Neural cell (in vitro differentiated cells): Measurements from ENCODE around the gene ADAMTSL4. TPM values are rescaled to one million over a fixed set of nuclear protein-coding genes. Genes with fewer than 3 reads are reported as not detected.

Source experiments
- H2AFZ ChIP-seq: fragments of 200-600, 300-800 bp; sonication (generic), shearing (Covaris generic); 2 replicates; pipeline ENCODE4 v1.6.0; 2014; ENCODE audit warnings: low read depth, mild to moderate bottlenecking, antibody characterized with exemption, low read length, moderate library complexity
- H3F3A ChIP-seq: fragments of 200-600 bp; shearing (Covaris generic); 2 replicates; pipeline ENCODE4 v1.6.1; 2016; ENCODE audit warnings: mild to moderate bottlenecking, moderate library complexity, mixed read lengths, antibody characterized with exemption, low read length; ENCODE audit not compliant: insufficient read depth, poor library complexity, severe bottlenecking
- H3K27ac ChIP-seq: fragments of 200-600, 300-800 bp; sonication (generic), shearing (Covaris generic); 2 replicates; pipeline ENCODE4 v1.5.1; 2014; ENCODE audit warnings: mild to moderate bottlenecking, low read length, moderate library complexity
- H3K27me3 ChIP-seq: fragments of 300-800, 200-600 bp; sonication (generic), shearing (Covaris generic); 2 replicates; pipeline ENCODE4 v1.6.0; 2014; ENCODE audit warnings: mild to moderate bottlenecking, low read depth, low read length, moderate library complexity; ENCODE audit not compliant: insufficient read depth
- H3K36me3 ChIP-seq: fragments of 300-800, 200-600 bp; sonication (generic), shearing (Covaris generic); 2 replicates; pipeline ENCODE4 v1.5.1; 2014; ENCODE audit warnings: mild to moderate bottlenecking, antibody characterized with exemption, low read length, moderate library complexity; ENCODE audit not compliant: insufficient read depth
- H3K4me2 ChIP-seq: fragments of 300-800, 200-600 bp; sonication (generic), shearing (Covaris generic); 2 replicates; pipeline ENCODE4 v1.6.0; 2014; ENCODE audit warnings: mild to moderate bottlenecking, low read length
- H3K4me3 ChIP-seq: fragments of 300-800, 200-600 bp; sonication (generic), shearing (Covaris generic); 2 replicates; pipeline ENCODE4 v1.5.1; 2014; ENCODE audit warnings: mild to moderate bottlenecking, low read length, moderate library complexity
- H3K79me2 ChIP-seq: fragments of 200-600 bp; shearing (Covaris generic); replicated peaks from 2 replicates; pipeline ENCODE4 v1.6.0; 2014; ENCODE audit warnings: mild to moderate bottlenecking, low read length, moderate library complexity; ENCODE audit not compliant: insufficient read depth
- H3K9ac ChIP-seq: fragments of 300-800, 200-600 bp; sonication (generic), shearing (Covaris generic); 2 replicates; pipeline ENCODE4 v1.6.1; 2016; ENCODE audit warnings: mild to moderate bottlenecking, low read length, mixed read lengths
- H3K9me2 ChIP-seq: fragments of 200-600 bp; shearing (Covaris generic); 2 replicates; pipeline ENCODE4 v1.6.1; 2016; ENCODE audit warnings: mild to moderate bottlenecking, low read length, mixed read lengths; ENCODE audit not compliant: insufficient read depth
- H3K9me3 ChIP-seq: fragments of 200-600, 300-800 bp; sonication (generic), shearing (Covaris generic); 2 replicates; pipeline ENCODE4 v1.6.1; 2016; ENCODE audit warnings: mild to moderate bottlenecking, mixed run types, low read length, moderate library complexity, mixed read lengths
- H4K20me1 ChIP-seq: fragments of 200-600 bp; shearing (Covaris generic); 2 replicates; pipeline ENCODE4 v1.6.1; 2016; ENCODE audit warnings: mild to moderate bottlenecking, mixed run types; ENCODE audit not compliant: insufficient read depth
- CTCF ChIP-seq: fragments of 450-650 bp; IDR thresholded peaks from 2 replicates; pipeline ENCODE4 v1.5.1; 2014; ENCODE audit warnings: antibody characterized with exemption, mild to moderate bottlenecking, moderate library complexity; ENCODE audit not compliant: poor library complexity, severe bottlenecking
- EP300 ChIP-seq: fragments of 450-650 bp; conservative IDR thresholded peaks from 2 replicates; pipeline ENCODE4 v1.6.1; 2014; ENCODE audit warnings: antibody characterized with exemption, mild to moderate bottlenecking, moderate library complexity; ENCODE audit not compliant: poor library complexity, severe bottlenecking
- EZH2 ChIP-seq: fragments of 200-600, 300-800 bp; shearing (Covaris generic), sonication (generic); IDR thresholded peaks from 2 replicates; pipeline ENCODE4 v1.6.1; 2014; ENCODE audit warnings: antibody characterized with exemption, low read length, borderline replicate concordance, mild to moderate bottlenecking; ENCODE audit not compliant: insufficient read depth, poor library complexity, severe bottlenecking
- MXI1 ChIP-seq: fragments of 450-650 bp; conservative IDR thresholded peaks from 2 replicates; pipeline ENCODE4 v1.6.1; 2014; ENCODE audit warnings: antibody characterized with exemption, mild to moderate bottlenecking; ENCODE audit not compliant: poor library complexity, severe bottlenecking
- POLR2AphosphoS5 ChIP-seq: IDR thresholded peaks from 2 replicates; pipeline ENCODE4 v1.6.1; 2012
- RAD21 ChIP-seq: fragments of 450-650 bp; conservative IDR thresholded peaks from 2 replicates; pipeline ENCODE4 v1.6.1; 2014; ENCODE audit warnings: antibody characterized with exemption, mild to moderate bottlenecking, moderate library complexity
- REST ChIP-seq: IDR thresholded peaks from 2 replicates; pipeline ENCODE4 v1.6.1; 2012; ENCODE audit warnings: borderline replicate concordance
- SMC3 ChIP-seq: fragments of 450-650 bp; conservative IDR thresholded peaks from 2 replicates; pipeline ENCODE4 v1.6.1; 2014; ENCODE audit warnings: antibody characterized with exemption, mild to moderate bottlenecking, moderate library complexity; ENCODE audit not compliant: poor library complexity
- TAF1 ChIP-seq: IDR thresholded peaks from 2 replicates; pipeline ENCODE4 v1.6.1; 2012; ENCODE audit warnings: low read depth
- polyA plus RNA-seq: library from polyadenylated mRNA; depleted of rRNA; stranded (reverse); fragments of >200 nt; gene quantifications from 2 replicates; pipeline ENCODE4 v1.2.3, GENCODE V29; 2014

The ADAMTSL4 gene
- polyA plus RNA-seq, 1 donor from 2014 or later, result not detected

GRCh38 chr1:150528196-150528595 is 21.0 kb upstream of the ADAMTSL4 start:
- Histone ChIP-seq H3K9me2 (no peaks in the 10 kb centered on the region), H2AFZ (no peak overlapping the region), H3K79me2 (no peaks in the 10 kb centered on the region), H3K4me2 (no peak overlapping the region), H3K27me3 (no peaks in the 10 kb centered on the region), H3K4me3 (no peak overlapping the region), H3K36me3 (no peaks in the 10 kb centered on the region), H3K27ac (no peak overlapping the region), H3K9me3 (no peaks in the 10 kb centered on the region), H4K20me1 (no peaks in the 10 kb centered on the region), H3F3A (no peaks in the 10 kb centered on the region), H3K9ac (no peak overlapping the region)
- TF ChIP-seq REST (no peak), CTCF (no peak), MXI1 (no peak), POLR2AphosphoS5 (no peak), EP300 (no peak), EZH2 (no peak), TAF1 (no peak), SMC3 (no peak), RAD21 (no peak)

GRCh38 chr1:150529017-150529416 is 20.2 kb upstream of the ADAMTSL4 start:
- Histone ChIP-seq H3K4me2 (no peak overlapping the region), H3K9me3 (no peaks in the 10 kb centered on the region)

More at GRCh38 chr1:150529017-150529416, 20.2 kb upstream of the ADAMTSL4 start:
- TF ChIP-seq RAD21, result no peak
- no peak for TF ChIP-seq MXI1
- TF ChIP-seq TAF1, result no peak
- TF ChIP-seq REST, result no peak
- TF ChIP-seq EZH2, result no peak
- TF ChIP-seq CTCF, result no peak
- no peak for TF ChIP-seq EP300
- no peak for TF ChIP-seq SMC3
- TF ChIP-seq POLR2AphosphoS5, result no peak
- Histone ChIP-seq H2AFZ (no peak overlapping the region), H3K4me3 (no peak overlapping the region), H3K9me2 (no peaks in the 10 kb centered on the region), H4K20me1 (no peaks in the 10 kb centered on the region), H3F3A (no peaks in the 10 kb centered on the region), H3K79me2 (no peaks in the 10 kb centered on the region), H3K27me3 (no peaks in the 10 kb centered on the region), H3K27ac (no peak overlapping the region), H3K9ac (no peak overlapping the region), H3K36me3 (no peaks in the 10 kb centered on the region)
